ENCODE results near the gene NLN.

The NLN gene

DNA sequence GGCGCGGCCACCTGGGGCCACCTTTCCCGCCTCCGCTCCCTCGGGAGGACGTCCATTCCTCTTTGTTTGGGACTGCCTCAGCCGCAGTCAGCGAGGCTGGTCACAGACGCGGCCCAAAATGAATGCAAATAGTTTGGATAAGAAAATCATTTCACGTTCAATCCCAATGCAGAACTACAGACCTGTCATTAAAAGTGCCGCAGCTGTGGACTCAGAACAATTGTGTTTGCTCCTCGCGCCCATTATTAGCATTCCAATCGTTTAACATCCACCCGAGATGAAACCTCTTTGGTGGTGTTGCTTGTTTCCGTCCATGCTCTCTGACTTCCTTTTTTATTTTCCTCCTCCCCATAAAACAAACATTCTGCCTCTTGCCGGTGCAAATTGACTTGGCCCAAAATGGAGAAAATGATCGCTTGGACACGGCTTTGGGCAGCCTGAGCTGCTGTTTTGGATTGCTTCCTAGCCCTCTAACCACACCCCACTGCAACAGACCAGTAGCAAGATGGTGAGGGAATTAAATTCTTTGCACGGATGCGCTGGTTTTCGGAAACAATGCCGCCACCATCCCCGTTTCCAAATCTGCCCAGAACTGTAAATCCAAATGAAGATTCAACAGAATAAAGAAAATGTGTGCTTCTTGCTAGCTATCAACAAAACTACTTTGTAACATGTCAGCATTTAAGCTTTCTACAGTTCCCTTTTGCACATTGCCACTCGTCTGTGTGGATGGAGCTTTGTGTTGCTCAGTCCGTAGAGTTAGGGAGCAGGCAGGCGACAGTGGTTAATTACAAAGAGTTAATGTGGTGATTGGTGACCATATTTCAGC lies 784 bp downstream of the NLN start (continued):
- TF ChIP-seq, protein P1, sequence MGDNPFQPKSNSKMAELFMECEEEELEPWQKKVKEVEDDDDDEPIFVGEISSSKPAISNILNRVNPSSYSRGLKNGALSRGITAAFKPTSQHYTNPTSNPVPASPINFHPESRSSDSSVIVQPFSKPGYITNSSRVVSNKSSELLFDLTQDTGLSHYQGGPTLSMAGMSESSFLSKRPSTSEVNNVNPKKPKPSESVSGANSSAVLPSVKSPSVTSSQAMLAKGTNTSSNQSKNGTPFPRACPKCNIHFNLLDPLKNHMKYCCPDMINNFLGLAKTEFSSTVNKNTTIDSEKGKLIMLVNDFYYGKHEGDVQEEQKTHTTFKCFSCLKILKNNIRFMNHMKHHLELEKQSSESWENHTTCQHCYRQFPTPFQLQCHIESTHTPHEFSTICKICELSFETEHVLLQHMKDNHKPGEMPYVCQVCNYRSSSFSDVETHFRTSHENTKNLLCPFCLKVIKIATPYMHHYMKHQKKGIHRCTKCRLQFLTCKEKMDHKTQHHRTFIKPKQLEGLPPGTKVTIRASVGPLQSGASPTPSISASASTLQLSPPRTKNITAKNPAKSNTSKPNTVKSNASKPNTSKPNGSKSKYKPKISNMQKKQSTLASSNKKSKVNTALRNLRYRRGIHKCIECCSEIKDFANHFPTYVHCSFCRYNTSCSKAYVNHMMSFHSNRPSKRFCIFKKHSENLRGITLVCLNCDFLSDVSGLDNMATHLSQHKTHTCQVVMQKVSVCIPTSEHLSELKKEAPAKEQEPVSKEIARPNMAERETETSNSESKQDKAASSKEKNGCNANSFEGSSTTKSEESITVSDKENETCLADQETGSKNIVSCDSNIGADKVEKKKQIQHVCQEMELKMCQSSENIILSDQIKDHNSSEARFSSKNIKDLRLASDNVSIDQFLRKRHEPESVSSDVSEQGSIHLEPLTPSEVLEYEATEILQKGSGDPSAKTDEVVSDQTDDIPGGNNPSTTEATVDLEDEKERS (tag by site-specific recombination; IDR thresholded peaks at IDR 0.05) = no peak
- TF ChIP-seq ZNF629 (tag by site-specific recombination; IDR thresholded peaks at IDR 0.05) (no peak), KLF10 (tag by site-specific recombination; IDR thresholded peaks at IDR 0.05) (no peak), ZNF132 (tag by site-specific recombination; IDR thresholded peaks at IDR 0.05; ENCODE audit: borderline replicate concordance) (no peak), ZNF266 (tag by site-specific recombination; IDR thresholded peaks at IDR 0.05; ENCODE audit: low read depth) (no peak), ZNF248 (tag by site-specific recombination; IDR thresholded peaks at IDR 0.05) (no peak), ZNF223 (tag by site-specific recombination; IDR thresholded peaks at IDR 0.05) (no peak), KLF1 (tag by site-specific recombination; IDR thresholded peaks at IDR 0.05) (peak; percentile 6; the same call in 1 of the 2 replicates), ZNF157 (tag by site-specific recombination; IDR thresholded peaks at IDR 0.05) (no peak), ZNF785 (tag by site-specific recombination; IDR thresholded peaks at IDR 0.05) (no peak), ZNF292 (tag by site-specific recombination; IDR thresholded peaks at IDR 0.05; ENCODE audit: borderline replicate concordance, low read depth) (no peak), SALL2 (tag by site-specific recombination; IDR thresholded peaks at IDR 0.05; ENCODE audit: borderline replicate concordance) (no peak), ZSCAN30 (tag by site-specific recombination; IDR thresholded peaks at IDR 0.05) (no peak), ZNF221 (tag by site-specific recombination; IDR thresholded peaks at IDR 0.05; ENCODE audit: borderline replicate concordance) (no peak), ZBTB20 (tag by site-specific recombination; IDR thresholded peaks at IDR 0.05) (peak; percentile 25; the same call in 1 of the 2 replicates), ZEB2 (tag by site-specific recombination; IDR thresholded peaks at IDR 0.05) (peak; percentile 46; the same call in 1 of the 2 replicates), ZNF610 (tag by site-specific recombination; IDR thresholded peaks at IDR 0.05; ENCODE audit: borderline replicate concordance) (no peak), ZNF645 (tag by site-specific recombination; IDR thresholded peaks at IDR 0.05) (no peak), WT1 (tag by site-specific recombination; IDR thresholded peaks at IDR 0.05) (no peak), REPIN1 (tag by site-specific recombination; IDR thresholded peaks at IDR 0.05; ENCODE audit: low read depth) (no peak), ZNF600 (tag by site-specific recombination; IDR thresholded peaks at IDR 0.05) (peak; percentile 96), ZSCAN16 (tag by site-specific recombination; IDR thresholded peaks at IDR 0.05) (no peak), HOXC10 (CRISPR knock-in tag; IDR thresholded peaks at IDR 0.05) (no peak), ZFP3 (tag by site-specific recombination; IDR thresholded peaks at IDR 0.05; ENCODE audit: low read depth) (no peak), ZNF16 (tag by site-specific recombination; IDR thresholded peaks at IDR 0.05; ENCODE audit: low read depth) (no peak), ZNF596 (tag by site-specific recombination; IDR thresholded peaks at IDR 0.05) (no peak), ZNF544 (tag by site-specific recombination; IDR thresholded peaks at IDR 0.05) (no peak), ZNF391 (tag by site-specific recombination; IDR thresholded peaks at IDR 0.05; ENCODE audit: borderline replicate concordance, low read depth) (no peak)
- TF ChIP-seq, protein P2, sequence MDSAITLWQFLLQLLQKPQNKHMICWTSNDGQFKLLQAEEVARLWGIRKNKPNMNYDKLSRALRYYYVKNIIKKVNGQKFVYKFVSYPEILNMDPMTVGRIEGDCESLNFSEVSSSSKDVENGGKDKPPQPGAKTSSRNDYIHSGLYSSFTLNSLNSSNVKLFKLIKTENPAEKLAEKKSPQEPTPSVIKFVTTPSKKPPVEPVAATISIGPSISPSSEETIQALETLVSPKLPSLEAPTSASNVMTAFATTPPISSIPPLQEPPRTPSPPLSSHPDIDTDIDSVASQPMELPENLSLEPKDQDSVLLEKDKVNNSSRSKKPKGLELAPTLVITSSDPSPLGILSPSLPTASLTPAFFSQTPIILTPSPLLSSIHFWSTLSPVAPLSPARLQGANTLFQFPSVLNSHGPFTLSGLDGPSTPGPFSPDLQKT (IDR thresholded peaks at IDR 0.05; ENCODE audit: borderline replicate concordance, low read depth, low read length) = no peak
- TF ChIP-seq, protein P3, sequence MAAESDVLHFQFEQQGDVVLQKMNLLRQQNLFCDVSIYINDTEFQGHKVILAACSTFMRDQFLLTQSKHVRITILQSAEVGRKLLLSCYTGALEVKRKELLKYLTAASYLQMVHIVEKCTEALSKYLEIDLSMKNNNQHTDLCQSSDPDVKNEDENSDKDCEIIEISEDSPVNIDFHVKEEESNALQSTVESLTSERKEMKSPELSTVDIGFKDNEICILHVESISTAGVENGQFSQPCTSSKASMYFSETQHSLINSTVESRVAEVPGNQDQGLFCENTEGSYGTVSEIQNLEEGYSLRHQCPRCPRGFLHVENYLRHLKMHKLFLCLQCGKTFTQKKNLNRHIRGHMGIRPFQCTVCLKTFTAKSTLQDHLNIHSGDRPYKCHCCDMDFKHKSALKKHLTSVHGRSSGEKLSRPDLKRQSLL (tag by site-specific recombination; IDR thresholded peaks at IDR 0.05) = no peak
- TF ChIP-seq, protein P4, sequence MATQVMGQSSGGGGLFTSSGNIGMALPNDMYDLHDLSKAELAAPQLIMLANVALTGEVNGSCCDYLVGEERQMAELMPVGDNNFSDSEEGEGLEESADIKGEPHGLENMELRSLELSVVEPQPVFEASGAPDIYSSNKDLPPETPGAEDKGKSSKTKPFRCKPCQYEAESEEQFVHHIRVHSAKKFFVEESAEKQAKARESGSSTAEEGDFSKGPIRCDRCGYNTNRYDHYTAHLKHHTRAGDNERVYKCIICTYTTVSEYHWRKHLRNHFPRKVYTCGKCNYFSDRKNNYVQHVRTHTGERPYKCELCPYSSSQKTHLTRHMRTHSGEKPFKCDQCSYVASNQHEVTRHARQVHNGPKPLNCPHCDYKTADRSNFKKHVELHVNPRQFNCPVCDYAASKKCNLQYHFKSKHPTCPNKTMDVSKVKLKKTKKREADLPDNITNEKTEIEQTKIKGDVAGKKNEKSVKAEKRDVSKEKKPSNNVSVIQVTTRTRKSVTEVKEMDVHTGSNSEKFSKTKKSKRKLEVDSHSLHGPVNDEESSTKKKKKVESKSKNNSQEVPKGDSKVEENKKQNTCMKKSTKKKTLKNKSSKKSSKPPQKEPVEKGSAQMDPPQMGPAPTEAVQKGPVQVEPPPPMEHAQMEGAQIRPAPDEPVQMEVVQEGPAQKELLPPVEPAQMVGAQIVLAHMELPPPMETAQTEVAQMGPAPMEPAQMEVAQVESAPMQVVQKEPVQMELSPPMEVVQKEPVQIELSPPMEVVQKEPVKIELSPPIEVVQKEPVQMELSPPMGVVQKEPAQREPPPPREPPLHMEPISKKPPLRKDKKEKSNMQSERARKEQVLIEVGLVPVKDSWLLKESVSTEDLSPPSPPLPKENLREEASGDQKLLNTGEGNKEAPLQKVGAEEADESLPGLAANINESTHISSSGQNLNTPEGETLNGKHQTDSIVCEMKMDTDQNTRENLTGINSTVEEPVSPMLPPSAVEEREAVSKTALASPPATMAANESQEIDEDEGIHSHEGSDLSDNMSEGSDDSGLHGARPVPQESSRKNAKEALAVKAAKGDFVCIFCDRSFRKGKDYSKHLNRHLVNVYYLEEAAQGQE (tag by site-specific recombination; IDR thresholded peaks at IDR 0.05) = 0 out of 2 replicates have a peak, but pooled peaks have one; percentile 9
